ENCODE results near the gene KNTC1.
"Not testable (repeated sequence)": the region's sequence is repeated elsewhere in the genome, so short reads cannot be mapped to it uniquely, and the experiment has no call there.

KNTC1 gene

GRCh38 chr12:122508163-122508562 lies 18.9 kb upstream of the KNTC1 start:
- no peak for DNase-seq (ENCODE audit: low read depth in 2 of 2)

GRCh38 chr12:122513028-122513427 lies 14.0 kb upstream of the KNTC1 start:
- not testable (repeated sequence) for DNase-seq (ENCODE audit: low read depth in 2 of 2)

- DNase-seq (ENCODE audit: low read depth in 2 of 2): no peak
These were observed 13.4 kb upstream of the KNTC1 start for GRCh38 chr12:122513660-122514059.

- DNase-seq (ENCODE audit: low read depth in 2 of 2): no peak
These were observed 11.8 kb upstream of the KNTC1 start for GRCh38 chr12:122515275-122515674.

- no peak for DNase-seq (ENCODE audit: low read depth in 2 of 2)
These were observed 10.3 kb upstream of the KNTC1 start for GRCh38 chr12:122516544-122517361.

- DNase-seq (ENCODE audit: low read depth in 2 of 2): no peak
These were observed 9.2 kb upstream of the KNTC1 start for GRCh38 chr12:122517877-122518276.

- DNase-seq (ENCODE audit: low read depth in 2 of 2): no peak
These were observed 8.1 kb upstream of the KNTC1 start for GRCh38 chr12:122518908-122519307.

- no peak for DNase-seq (ENCODE audit: low read depth in 2 of 2)
These were observed 7.6 kb upstream of the KNTC1 start for GRCh38 chr12:122519418-122519817.

GRCh38 chr12:122520676-122521075 lies 6.4 kb upstream of the KNTC1 start:
- DNase-seq (ENCODE audit: low read depth in 2 of 2): no peak

- no peak for DNase-seq (ENCODE audit: low read depth in 2 of 2)
These were observed 3.8 kb upstream of the KNTC1 start for GRCh38 chr12:122523280-122523679.

- DNase-seq (ENCODE audit: low read depth in 2 of 2): no peak
These were observed 3.0 kb upstream of the KNTC1 start for GRCh38 chr12:122523846-122524718.

- DNase-seq (ENCODE audit: low read depth in 2 of 2): peak in 1 of 2 donors; percentile 34
These were observed 462 bp downstream of the KNTC1 start for GRCh38 chr12:122527478-122527944.

- DNase-seq (ENCODE audit: low read depth in 2 of 2): no peak
These were observed 1.5 kb downstream of the KNTC1 start for GRCh38 chr12:122528582-122528981.

- no peak for DNase-seq (ENCODE audit: low read depth in 2 of 2)
These were observed 1.9 kb downstream of the KNTC1 start for GRCh38 chr12:122528992-122529391.

- no peak for DNase-seq (ENCODE audit: low read depth in 2 of 2)
These were observed 6.8 kb downstream of the KNTC1 start for GRCh38 chr12:122533856-122534255.

GRCh38 chr12:122537021-122537420 lies 10.0 kb downstream of the KNTC1 start:
- DNase-seq (ENCODE audit: low read depth in 2 of 2): no peak

GRCh38 chr12:122538496-122538895 lies 11.4 kb downstream of the KNTC1 start:
- DNase-seq (ENCODE audit: low read depth in 2 of 2): no peak

GRCh38 chr12:122544537-122544936 lies 17.5 kb downstream of the KNTC1 start:
- DNase-seq (ENCODE audit: low read depth in 2 of 2): no peak

GRCh38 chr12:122545855-122546254 lies 18.8 kb downstream of the KNTC1 start:
- no peak for DNase-seq (ENCODE audit: low read depth in 2 of 2)

- DNase-seq (ENCODE audit: low read depth in 2 of 2): no peak
These were observed 20.3 kb downstream of the KNTC1 start for GRCh38 chr12:122547330-122547729.

- no peak for DNase-seq (ENCODE audit: low read depth in 2 of 2)
These were observed 31.9 kb downstream of the KNTC1 start for GRCh38 chr12:122558745-122559641.

- DNase-seq (ENCODE audit: low read depth in 2 of 2): no peak
These were observed 33.1 kb downstream of the KNTC1 start for GRCh38 chr12:122560138-122560537.
